Astrocyte (in vitro differentiated cells and primary cell): Measurements from ENCODE around the gene CDRT15. TPM values are rescaled to one million over a fixed set of nuclear protein-coding genes. Genes with fewer than 3 reads are reported as not detected.
A peak's percentile ranks its signal among the peaks of the same experiment; 100 is the strongest.
"Not testable (repeated sequence)": the region's sequence is repeated elsewhere in the genome, so short reads cannot be mapped to it uniquely, and the experiment has no call there.

ENCODE experiments used
- DNase-seq: peaks from one replicate; pipeline ENCODE4 v3.0.0-alpha.2; 2010; ENCODE audit warnings: low read depth
- FAIRE-seq: peaks from 2 replicates; lab custom pipeline; 2011; peaks lifted over from hg19 to GRCh38; lab: Jason Lieb, UNC
- H2AFZ ChIP-seq: 2 replicates; pipeline ENCODE4 v1.6.0; 2012; ENCODE audit warnings: low read depth, low read length, inconsistent platforms
- H3K27ac ChIP-seq: 2 replicates; pipeline ENCODE4 v1.5.1; 2011; ENCODE audit warnings: low read depth, low read length, inconsistent platforms
- H3K27me3 ChIP-seq: 2 replicates; pipeline ENCODE4 v1.6.0; 2011; ENCODE audit warnings: low read length, inconsistent platforms; ENCODE audit not compliant: insufficient read depth
- H3K36me3 ChIP-seq: 2 replicates; pipeline ENCODE4 v1.5.1; 2011; ENCODE audit warnings: low read length, inconsistent platforms; ENCODE audit not compliant: insufficient read depth
- H3K4me1 ChIP-seq: 2 replicates; pipeline ENCODE4 v1.5.1; 2011; ENCODE audit warnings: low read length, inconsistent platforms; ENCODE audit not compliant: insufficient read depth
- H3K4me2 ChIP-seq: 2 replicates; pipeline ENCODE4 v1.6.0; 2012; ENCODE audit warnings: low read length, inconsistent platforms
- H3K4me3 ChIP-seq: 2 replicates; pipeline ENCODE4 v1.5.1; 2011; ENCODE audit warnings: low read depth, mild to moderate bottlenecking, low read length, inconsistent platforms; ENCODE audit not compliant: insufficient read depth
- H3K79me2 ChIP-seq: 2 replicates; pipeline ENCODE4 v1.6.0; 2012; ENCODE audit warnings: mild to moderate bottlenecking, low read length, inconsistent platforms; ENCODE audit not compliant: insufficient read depth
- H3K9ac ChIP-seq: 2 replicates; pipeline ENCODE4 v1.6.0; 2012; ENCODE audit warnings: mild to moderate bottlenecking, low read length, inconsistent platforms
- H3K9me3 ChIP-seq: 2 replicates; pipeline ENCODE4 v1.5.1; 2012; ENCODE audit warnings: low read depth, mild to moderate bottlenecking, low read length, inconsistent platforms; ENCODE audit not compliant: insufficient read depth
- H4K20me1 ChIP-seq: 2 replicates; pipeline ENCODE4 v1.6.0; 2012; ENCODE audit warnings: low read length, inconsistent platforms; ENCODE audit not compliant: insufficient read depth
- H3K27ac Mint-ChIP-seq: one replicate; pipeline ENCODE4 v1.8.0; 2021; ENCODE audit warnings: mild to moderate bottlenecking, mixed read lengths; ENCODE audit not compliant: unreplicated experiment
- H3K27me3 Mint-ChIP-seq: one replicate; pipeline ENCODE4 v1.8.0; 2021; ENCODE audit warnings: low read depth, mixed read lengths; ENCODE audit not compliant: unreplicated experiment
- H3K36me3 Mint-ChIP-seq: one replicate; pipeline ENCODE4 v1.8.0; 2021; ENCODE audit warnings: low read depth, mixed read lengths; ENCODE audit not compliant: unreplicated experiment
- H3K4me1 Mint-ChIP-seq: one replicate; pipeline ENCODE4 v1.8.0; 2021; ENCODE audit warnings: low read depth, mixed read lengths; ENCODE audit not compliant: unreplicated experiment
- H3K4me3 Mint-ChIP-seq: one replicate; pipeline ENCODE4 v1.8.0; 2021; ENCODE audit warnings: mild to moderate bottlenecking, moderate library complexity, mixed read lengths; ENCODE audit not compliant: unreplicated experiment
- H3K9me3 Mint-ChIP-seq: one replicate; pipeline ENCODE4 v1.8.0; 2021; ENCODE audit warnings: mild to moderate bottlenecking, mixed read lengths; ENCODE audit not compliant: unreplicated experiment
- total RNA-seq: library from RNA; stranded (reverse); gene quantifications from 2 replicates; pipeline ENCODE4 v1.2.1, GENCODE V29; 2021

The CDRT15 gene
- total RNA-seq, 1 donor from 2014 or later: not detected

GRCh38 chr17:14192039-14192438 is 44.6 kb downstream of the CDRT15 start:
- not testable (repeated sequence) for H4K20me1 ChIP-seq, H3K79me2 ChIP-seq, H3K4me3 ChIP-seq, FAIRE-seq, H3K36me3 ChIP-seq, H3K9me3 ChIP-seq, H3K9ac ChIP-seq, H3K27me3 Mint-ChIP-seq, DNase-seq, H3K9me3 Mint-ChIP-seq, H3K27ac ChIP-seq, H3K27me3 ChIP-seq, H3K4me1 Mint-ChIP-seq, H3K36me3 Mint-ChIP-seq, H2AFZ ChIP-seq, H3K4me2 ChIP-seq, H3K27ac Mint-ChIP-seq, H3K4me1 ChIP-seq, H3K4me3 Mint-ChIP-seq

- H3K9ac ChIP-seq, H3K4me3 ChIP-seq, H3K27ac Mint-ChIP-seq, H3K9me3 ChIP-seq, H3K4me1 Mint-ChIP-seq, H4K20me1 ChIP-seq, H3K27ac ChIP-seq, H3K27me3 Mint-ChIP-seq, H3K4me3 Mint-ChIP-seq, H3K4me1 ChIP-seq, H3K79me2 ChIP-seq, H3K9me3 Mint-ChIP-seq, DNase-seq, H2AFZ ChIP-seq, H3K36me3 Mint-ChIP-seq, FAIRE-seq, H3K4me2 ChIP-seq, H3K27me3 ChIP-seq, H3K36me3 ChIP-seq: not testable (repeated sequence)
These were observed 45.2 kb downstream of the CDRT15 start for GRCh38 chr17:14191469-14191868.

- H3K4me1 Mint-ChIP-seq, H3K9me3 ChIP-seq, FAIRE-seq, H3K4me3 ChIP-seq, H2AFZ ChIP-seq, H3K27ac Mint-ChIP-seq, H3K36me3 ChIP-seq, H3K9me3 Mint-ChIP-seq, H3K36me3 Mint-ChIP-seq, H3K27me3 Mint-ChIP-seq, H3K4me1 ChIP-seq, H3K79me2 ChIP-seq, H3K4me2 ChIP-seq, H3K4me3 Mint-ChIP-seq, H3K27me3 ChIP-seq, DNase-seq, H3K27ac ChIP-seq, H3K9ac ChIP-seq, H4K20me1 ChIP-seq: not testable (repeated sequence)
These were observed 45.9 kb downstream of the CDRT15 start for GRCh38 chr17:14190774-14191173.

- not testable (repeated sequence) for H3K4me1 Mint-ChIP-seq, H3K4me3 ChIP-seq, H3K9me3 Mint-ChIP-seq, H3K27me3 ChIP-seq, H4K20me1 ChIP-seq, H3K9me3 ChIP-seq, H3K27me3 Mint-ChIP-seq, H3K36me3 Mint-ChIP-seq, H3K36me3 ChIP-seq, H3K27ac ChIP-seq, DNase-seq, H3K9ac ChIP-seq, H3K79me2 ChIP-seq, H3K4me1 ChIP-seq, H3K4me2 ChIP-seq, H3K27ac Mint-ChIP-seq, H3K4me3 Mint-ChIP-seq, H2AFZ ChIP-seq
- FAIRE-seq: peak; percentile 82
These were observed 50.2 kb downstream of the CDRT15 start for GRCh38 chr17:14186443-14186842.

Other genes starting within 250 kb of the CDRT15 start
- 16.2 and 16.4 TPM in 2 replicates for gene COX10, start 167.4 kb downstream of the CDRT15 start, total RNA-seq
- 8.7 and 8.9 TPM in 2 replicates for gene HS3ST3B1, start 64.2 kb upstream of the CDRT15 start, total RNA-seq